HG03469 (cell line): ENCODE results near the gene IFNLR1.

ENCODE experiments used
- ATAC-seq: cut with Tn5 transposase; IDR thresholded peaks from one replicate; pipeline ENCODE4 v1.9.1; 2021; ENCODE audit warnings: mild to moderate bottlenecking, moderate library complexity, moderate number of reproducible peaks; ENCODE audit not compliant: unreplicated experiment

Gene IFNLR1

GRCh38 chr1:24152631-24153494, 34.2 kb downstream of the IFNLR1 start:
- ATAC-seq: no peak

- no peak for ATAC-seq
Measured at GRCh38 chr1:24151175-24151533, 35.9 kb downstream of the IFNLR1 start.

GRCh38 chr1:24150234-24151174, 36.6 kb downstream of the IFNLR1 start:
- no peak for ATAC-seq

GRCh38 chr1:24149866-24150233, 37.2 kb downstream of the IFNLR1 start:
- no peak for ATAC-seq

- ATAC-seq: no peak
Measured at GRCh38 chr1:24147816-24148215, 39.3 kb downstream of the IFNLR1 start.

GRCh38 chr1:24147194-24147593, 39.9 kb downstream of the IFNLR1 start:
- no peak for ATAC-seq

- no peak for ATAC-seq
Measured at GRCh38 chr1:24142546-24143534, 44.2 kb downstream of the IFNLR1 start, which contains the start of gene IL22RA1. TSS of gene IL22RA1 (minus strand) at chr1:24143140. CDS start at chr1:24143082, 58 bp downstream.

GRCh38 chr1:24141311-24141997, 45.6 kb downstream of the IFNLR1 start:
- no peak for ATAC-seq

GRCh38 chr1:24140741-24141181, 46.3 kb downstream of the IFNLR1 start:
- no peak for ATAC-seq

- ATAC-seq: no peak
Measured at GRCh38 chr1:24139841-24140425, 47.2 kb downstream of the IFNLR1 start.

- no peak for ATAC-seq
Measured at GRCh38 chr1:24139222-24139489, 47.9 kb downstream of the IFNLR1 start.

- ATAC-seq: no peak
Measured at GRCh38 chr1:24138476-24139221, 48.4 kb downstream of the IFNLR1 start.

- no peak for ATAC-seq
Measured at GRCh38 chr1:24136956-24137539, 50.0 kb downstream of the IFNLR1 start.

- no peak for ATAC-seq
Measured at GRCh38 chr1:24134376-24134775, 52.7 kb downstream of the IFNLR1 start.

GRCh38 chr1:24133819-24134218, 53.3 kb downstream of the IFNLR1 start:
- ATAC-seq: no peak

GRCh38 chr1:24130385-24130784, 56.7 kb downstream of the IFNLR1 start:
- ATAC-seq: no peak

GRCh38 chr1:24127801-24128363, 59.2 kb downstream of the IFNLR1 start:
- no peak for ATAC-seq

GRCh38 chr1:24127134-24127800, 59.8 kb downstream of the IFNLR1 start:
- ATAC-seq: no peak
